ENCODE results near the gene CTNND2.

Gene CTNND2

DNA sequence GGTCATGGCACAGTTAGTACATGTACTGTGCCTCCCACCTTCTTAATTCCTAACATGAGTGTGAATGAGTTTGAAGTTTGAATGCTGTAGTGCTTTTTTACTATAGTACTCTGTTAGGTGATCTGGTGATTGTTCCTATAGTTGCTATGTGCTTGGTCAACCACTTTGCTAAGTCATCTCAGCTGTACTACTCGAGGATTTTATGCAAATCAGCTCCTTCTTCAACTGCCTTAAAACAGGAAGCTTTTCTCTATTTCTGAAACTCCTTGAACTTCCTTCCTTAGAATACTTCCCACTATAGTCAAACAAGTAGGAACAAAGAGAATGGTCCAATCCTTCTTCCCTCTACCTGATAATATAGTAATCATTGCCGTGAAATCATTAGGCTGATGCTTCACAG is 219.6 kb downstream of the CTNND2 start:
- no CpG with 5 or more reads among the region's 2 CpGs for WGBS (ENCODE audit: extremely low coverage, insufficient coverage, insufficient read length)
- Histone ChIP-seq H2BK5ac (ENCODE audit: low read depth, low read length, poor library complexity) (no peak overlapping the region), H3K14ac (ENCODE audit: low read length) (no peak overlapping the region), H3K9ac (ENCODE audit: low read length) (no peak overlapping the region), H3K4me2 (ENCODE audit: low read length) (no peak overlapping the region), H4K91ac (ENCODE audit: low read depth, low read length) (no peak overlapping the region), H3K79me2 (ENCODE audit: control insufficient read depth, insufficient read depth, low read length, poor library complexity) (no peaks in the 10 kb centered on the region), H2BK12ac (ENCODE audit: low read length) (no peak overlapping the region), H4K8ac (ENCODE audit: low read depth, low read length) (no peak overlapping the region), H2AFZ (ENCODE audit: insufficient read depth, low read length, poor library complexity) (no peak overlapping the region), H3K4ac (ENCODE audit: low read depth, low read length) (no peak overlapping the region), H3K36me3 (ENCODE audit: control insufficient read depth in 1 of 2, insufficient read depth in 2 of 2, low read length in 2 of 2) (no peaks in the 10 kb centered on the region), H2AK5ac (ENCODE audit: low read length) (no peak overlapping the region), H3K4me3 (ENCODE audit: low read depth, low read length) (no peak overlapping the region), H2BK120ac (ENCODE audit: insufficient read depth, low read length, poor library complexity) (no peak overlapping the region), H4K12ac (ENCODE audit: low read depth, low read length) (no peak overlapping the region), H3K27me3 (ENCODE audit: insufficient read depth, low read length) (no peaks in the 10 kb centered on the region), H3K79me1 (ENCODE audit: low read length) (no peaks in the 10 kb centered on the region), H3K23ac (ENCODE audit: low read length) (no peak overlapping the region), H3K18ac (ENCODE audit: low read length) (no peak overlapping the region), H3K9me3 (ENCODE audit: insufficient read depth, low read depth, low read length) (no peaks in the 10 kb centered on the region), H3K27ac (ENCODE audit: low read depth, low read length) (no peak overlapping the region), H3K4me1 (ENCODE audit: control insufficient read depth in 1 of 2, insufficient read depth in 2 of 2, low read length in 2 of 2) (peaks cover 4 to 10% of the 10 kb centered on the region in 2 experiments)
- no peak for DNase-seq

DNA sequence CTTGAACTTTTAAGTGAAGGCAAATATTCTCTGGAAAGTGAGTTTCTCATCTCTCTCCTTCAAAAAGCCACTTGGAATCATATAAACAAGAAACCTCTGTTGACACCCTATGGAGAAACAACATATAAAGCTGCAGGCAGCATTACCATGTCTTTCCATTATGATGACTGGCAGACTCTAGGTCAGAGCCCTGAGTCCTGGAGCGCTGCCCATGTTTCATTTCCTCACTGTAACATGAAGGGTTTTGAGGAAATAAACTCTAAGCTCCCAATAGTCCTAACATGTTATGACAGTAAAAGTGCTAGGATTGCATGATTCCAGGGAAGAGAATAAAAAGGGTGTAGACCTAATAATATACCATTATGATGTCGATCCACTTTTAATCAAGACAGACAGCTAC is 220.6 kb downstream of the CTNND2 start:
- Histone ChIP-seq H2AK5ac (ENCODE audit: low read length) (no peak overlapping the region), H3K79me2 (ENCODE audit: control insufficient read depth, insufficient read depth, low read length, poor library complexity) (no peaks in the 10 kb centered on the region), H3K14ac (ENCODE audit: low read length) (no peak overlapping the region), H2BK120ac (ENCODE audit: insufficient read depth, low read length, poor library complexity) (no peak overlapping the region), H3K79me1 (ENCODE audit: low read length) (no peaks in the 10 kb centered on the region), H3K9ac (ENCODE audit: low read length) (no peak overlapping the region), H4K12ac (ENCODE audit: low read depth, low read length) (no peak overlapping the region), H2BK12ac (ENCODE audit: low read length) (no peak overlapping the region), H3K4me1 (ENCODE audit: control insufficient read depth in 1 of 2, insufficient read depth in 2 of 2, low read length in 2 of 2) (peaks cover 4 to 11% of the 10 kb centered on the region in 2 experiments), H3K4me3 (ENCODE audit: low read depth, low read length) (no peak overlapping the region), H4K91ac (ENCODE audit: low read depth, low read length) (no peak overlapping the region), H3K4ac (ENCODE audit: low read depth, low read length) (no peak overlapping the region), H3K4me2 (ENCODE audit: low read length) (no peak overlapping the region), H2AFZ (ENCODE audit: insufficient read depth, low read length, poor library complexity) (no peak overlapping the region), H3K23ac (ENCODE audit: low read length) (no peak overlapping the region), H3K9me3 (ENCODE audit: insufficient read depth, low read depth, low read length) (no peaks in the 10 kb centered on the region), H3K36me3 (ENCODE audit: control insufficient read depth in 1 of 2, insufficient read depth in 2 of 2, low read length in 2 of 2) (no peaks in the 10 kb centered on the region), H3K18ac (ENCODE audit: low read length) (no peak overlapping the region), H3K27me3 (ENCODE audit: insufficient read depth, low read length) (no peaks in the 10 kb centered on the region), H2BK5ac (ENCODE audit: low read depth, low read length, poor library complexity) (no peak overlapping the region), H4K8ac (ENCODE audit: low read depth, low read length) (no peak overlapping the region), H3K27ac (ENCODE audit: low read depth, low read length) (no peak overlapping the region)
- WGBS (ENCODE audit: extremely low coverage, insufficient coverage, insufficient read length): no CpG with 5 or more reads among the region's 2 CpGs
- DNase-seq: no peak

DNA sequence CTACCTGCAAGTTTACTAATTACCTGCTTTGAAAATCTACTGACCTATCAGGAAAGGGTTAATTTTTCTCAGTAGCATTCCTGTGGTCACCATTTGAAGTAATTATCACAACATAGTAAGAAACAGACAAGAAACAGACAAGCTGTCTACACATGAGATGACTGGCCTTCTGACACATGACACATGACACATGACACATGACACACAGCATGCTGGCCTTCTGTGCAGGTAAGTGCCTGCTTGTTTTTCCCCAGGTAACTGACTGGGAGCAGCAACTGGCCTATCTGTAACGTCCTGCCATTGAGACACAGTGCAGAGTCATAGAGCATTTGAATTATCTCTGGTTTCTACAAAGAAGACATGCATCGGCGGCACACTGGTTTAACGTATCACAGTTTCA is 222.4 kb downstream of the CTNND2 start:
- DNase-seq: peak; percentile 26 to 28
- H4K12ac ChIP-seq (ENCODE audit: low read depth, low read length): no peak overlapping the region
- H3K27me3 ChIP-seq (ENCODE audit: insufficient read depth, low read length): no peaks in the 10 kb centered on the region
- H3K9ac ChIP-seq (ENCODE audit: low read length): no peak overlapping the region
- WGBS (ENCODE audit: extremely low coverage, insufficient coverage, insufficient read length): no CpG with 5 or more reads among the region's 4 CpGs
- H3K4ac ChIP-seq (ENCODE audit: low read depth, low read length): no peak overlapping the region
- H3K23ac ChIP-seq (ENCODE audit: low read length): no peak overlapping the region
- no peak overlapping the region for H2AFZ ChIP-seq (ENCODE audit: insufficient read depth, low read length, poor library complexity)
- H3K4me1 ChIP-seq (ENCODE audit: control insufficient read depth in 1 of 2, insufficient read depth in 2 of 2, low read length in 2 of 2): peaks cover 4 to 11% of the 10 kb centered on the region in 2 experiments
- no peak overlapping the region for H3K4me3 ChIP-seq (ENCODE audit: low read depth, low read length)
- no peak overlapping the region for H2BK120ac ChIP-seq (ENCODE audit: insufficient read depth, low read length, poor library complexity)
- H4K91ac ChIP-seq (ENCODE audit: low read depth, low read length): no peak overlapping the region
- no peak overlapping the region for H2BK5ac ChIP-seq (ENCODE audit: low read depth, low read length, poor library complexity)
- H3K79me1 ChIP-seq (ENCODE audit: low read length): no peaks in the 10 kb centered on the region
- H3K4me2 ChIP-seq (ENCODE audit: low read length): no peak overlapping the region
- no peak overlapping the region for H3K18ac ChIP-seq (ENCODE audit: low read length)
- H3K36me3 ChIP-seq (ENCODE audit: control insufficient read depth in 1 of 2, insufficient read depth in 2 of 2, low read length in 2 of 2): no peaks in the 10 kb centered on the region
- H3K14ac ChIP-seq (ENCODE audit: low read length): no peak overlapping the region
- no peak overlapping the region for H4K8ac ChIP-seq (ENCODE audit: low read depth, low read length)
- no peaks in the 10 kb centered on the region for H3K9me3 ChIP-seq (ENCODE audit: insufficient read depth, low read depth, low read length)
- no peak overlapping the region for H2BK12ac ChIP-seq (ENCODE audit: low read length)
- H3K27ac ChIP-seq (ENCODE audit: low read depth, low read length): peak overlapping the region; percentile 39
- no peaks in the 10 kb centered on the region for H3K79me2 ChIP-seq (ENCODE audit: control insufficient read depth, insufficient read depth, low read length, poor library complexity)
- H2AK5ac ChIP-seq (ENCODE audit: low read length): no peak overlapping the region

DNA sequence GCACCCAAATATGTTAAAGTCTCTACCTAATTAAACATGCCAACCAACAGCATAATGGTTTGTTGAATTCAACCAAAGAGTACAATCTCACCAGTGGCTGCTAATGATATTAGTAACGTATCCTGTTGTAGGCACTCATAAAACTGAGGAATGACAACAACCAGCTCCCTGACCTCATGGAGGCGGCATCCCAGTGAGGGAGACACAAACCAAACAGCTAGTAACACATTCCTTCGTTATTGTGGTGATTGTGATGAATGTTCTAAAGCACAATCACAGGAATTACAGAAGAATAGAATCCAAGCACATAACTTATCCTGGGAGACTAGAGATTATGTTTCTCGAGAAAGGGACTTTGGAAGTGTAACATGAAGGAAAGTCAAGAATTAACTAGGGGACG is 224.6 kb downstream of the CTNND2 start:
- Histone ChIP-seq H4K91ac (ENCODE audit: low read depth, low read length) (no peak overlapping the region), H2AK5ac (ENCODE audit: low read length) (no peak overlapping the region), H2AFZ (ENCODE audit: insufficient read depth, low read length, poor library complexity) (no peak overlapping the region), H3K4me3 (ENCODE audit: low read depth, low read length) (no peak overlapping the region), H2BK12ac (ENCODE audit: low read length) (peak overlapping the region; percentile 29), H3K14ac (ENCODE audit: low read length) (no peak overlapping the region), H3K9ac (ENCODE audit: low read length) (no peak overlapping the region), H3K4me2 (ENCODE audit: low read length) (no peak overlapping the region), H3K36me3 (ENCODE audit: control insufficient read depth in 1 of 2, insufficient read depth in 2 of 2, low read length in 2 of 2) (no peaks in the 10 kb centered on the region), H3K79me1 (ENCODE audit: low read length) (no peaks in the 10 kb centered on the region), H3K18ac (ENCODE audit: low read length) (no peak overlapping the region), H4K12ac (ENCODE audit: low read depth, low read length) (no peak overlapping the region), H3K79me2 (ENCODE audit: control insufficient read depth, insufficient read depth, low read length, poor library complexity) (no peaks in the 10 kb centered on the region), H2BK120ac (ENCODE audit: insufficient read depth, low read length, poor library complexity) (no peak overlapping the region), H3K4me1 (ENCODE audit: control insufficient read depth in 1 of 2, insufficient read depth in 2 of 2, low read length in 2 of 2) (peaks cover 4 to 13% of the 10 kb centered on the region in 2 experiments), H3K27me3 (ENCODE audit: insufficient read depth, low read length) (no peaks in the 10 kb centered on the region), H3K27ac (ENCODE audit: low read depth, low read length) (no peak overlapping the region), H4K8ac (ENCODE audit: low read depth, low read length) (no peak overlapping the region), H3K9me3 (ENCODE audit: insufficient read depth, low read depth, low read length) (no peaks in the 10 kb centered on the region), H2BK5ac (ENCODE audit: low read depth, low read length, poor library complexity) (no peak overlapping the region), H3K4ac (ENCODE audit: low read depth, low read length) (no peak overlapping the region), H3K23ac (ENCODE audit: low read length) (no peak overlapping the region)
- DNase-seq: no peak
- WGBS (ENCODE audit: extremely low coverage, insufficient coverage, insufficient read length): no CpG with 5 or more reads among the region's 5 CpGs
